Measurements from ENCODE around the gene OPHN1. TPM values are rescaled to one million over a fixed set of nuclear protein-coding genes. Genes with fewer than 3 reads are reported as not detected.

The OPHN1 gene
- total and polyA plus RNA-seq, 4 donors: 0.25 to 9.7 (median 4.9) TPM

GRCh38 chrX:68199062-68199848, 234.0 kb downstream of the OPHN1 start:
- no peaks in the 10 kb centered on the region for H3K27me3 ChIP-seq (ENCODE audit: control insufficient read depth in 1 of 2, insufficient read depth in 2 of 2, low read length in 1 of 2)
- 80 to 94% methylated on average over 4 of the region's 4 CpGs for WGBS, 2 donors
- no peaks in the 10 kb centered on the region for H3K4me1 ChIP-seq (ENCODE audit: control insufficient read depth in 1 of 2, insufficient read depth in 2 of 2, low read length in 2 of 2)
- no peak overlapping the region for H3K27ac ChIP-seq (ENCODE audit: low read depth in 1 of 2, low read length in 2 of 2)
- H3K4me3 ChIP-seq (ENCODE audit: low read length in 2 of 2): no peak overlapping the region
- ATAC-seq (ENCODE audit: low FRiP score) (no peak), DNase-seq (no peak)
- intact Hi-C loops (cut with DNase I): loop anchor here (5.0 kb wide), 1 partner anchor 263 kb away; no protein-coding TSS in a partner anchor
- peaks cover 0 to 2% of the 10 kb centered on the region in 2 donors for H3K36me3 ChIP-seq (ENCODE audit: control insufficient read depth in 1 of 2, insufficient read depth in 2 of 2, low read length in 1 of 2)
- H3K9me3 ChIP-seq (ENCODE audit: control insufficient read depth, low read length): no peaks in the 10 kb centered on the region

GRCh38 chrX:68196939-68197791, 236.1 kb downstream of the OPHN1 start:
- DNase-seq: no peak
- H3K9me3 ChIP-seq (ENCODE audit: control insufficient read depth, low read length): no peaks in the 10 kb centered on the region
- H3K27me3 ChIP-seq (ENCODE audit: control insufficient read depth in 1 of 2, insufficient read depth in 2 of 2, low read length in 1 of 2): no peaks in the 10 kb centered on the region
- WGBS, 2 donors: 57 to 70% methylated on average over 5 of the region's 5 CpGs
- no peak overlapping the region for H3K27ac ChIP-seq (ENCODE audit: low read depth in 1 of 2, low read length in 2 of 2)
- no peak overlapping the region for H3K4me3 ChIP-seq (ENCODE audit: low read length in 2 of 2)
- intact Hi-C loops (cut with DNase I): loop anchor here (5.0 kb wide), 1 partner anchor 265 kb away; no protein-coding TSS in a partner anchor
- no peak for ATAC-seq (ENCODE audit: low FRiP score)
- peaks cover 0 to 2% of the 10 kb centered on the region in 2 donors for H3K36me3 ChIP-seq (ENCODE audit: control insufficient read depth in 1 of 2, insufficient read depth in 2 of 2, low read length in 1 of 2)
- no peaks in the 10 kb centered on the region for H3K4me1 ChIP-seq (ENCODE audit: control insufficient read depth in 1 of 2, insufficient read depth in 2 of 2, low read length in 2 of 2)

- H3K4me1 ChIP-seq (ENCODE audit: control insufficient read depth in 1 of 2, insufficient read depth in 2 of 2, low read length in 2 of 2): no peaks in the 10 kb centered on the region
- H3K9me3 ChIP-seq (ENCODE audit: control insufficient read depth, low read length): no peaks in the 10 kb centered on the region
- no peak overlapping the region for H3K4me3 ChIP-seq (ENCODE audit: low read length in 2 of 2)
- ATAC-seq (ENCODE audit: low FRiP score) (no peak), DNase-seq (no peak)
- no peak overlapping the region for H3K27ac ChIP-seq (ENCODE audit: low read depth in 1 of 2, low read length in 2 of 2)
- H3K27me3 ChIP-seq (ENCODE audit: control insufficient read depth in 1 of 2, insufficient read depth in 2 of 2, low read length in 1 of 2): no peaks in the 10 kb centered on the region
- intact Hi-C loops (cut with DNase I): loop anchor here (5.0 kb wide), 1 partner anchor 267 kb away; no protein-coding TSS in a partner anchor
- H3K36me3 ChIP-seq (ENCODE audit: control insufficient read depth in 1 of 2, insufficient read depth in 2 of 2, low read length in 1 of 2): no peaks in the 10 kb centered on the region
Measured at GRCh38 chrX:68195561-68195960, 237.7 kb downstream of the OPHN1 start.

- DNase-seq: no peak
- Histone ChIP-seq H3K27ac (ENCODE audit: low read depth in 1 of 2, low read length in 2 of 2) (no peak overlapping the region), H3K27me3 (ENCODE audit: control insufficient read depth in 1 of 2, insufficient read depth in 2 of 2, low read length in 1 of 2) (no peaks in the 10 kb centered on the region), H3K4me3 (ENCODE audit: low read length in 2 of 2) (no peak overlapping the region), H3K4me1 (ENCODE audit: control insufficient read depth in 1 of 2, insufficient read depth in 2 of 2, low read length in 2 of 2) (no peaks in the 10 kb centered on the region), H3K9me3 (ENCODE audit: control insufficient read depth, low read length) (no peaks in the 10 kb centered on the region), H3K36me3 (ENCODE audit: control insufficient read depth in 1 of 2, insufficient read depth in 2 of 2, low read length in 1 of 2) (peaks cover 0 to 2% of the 10 kb centered on the region in 2 donors)
- ATAC-seq (ENCODE audit: low FRiP score): no peak
- WGBS, 2 donors: 62 to 88% methylated on average over 2 of the region's 2 CpGs
- intact Hi-C loops (cut with DNase I): no loop called here
Measured at GRCh38 chrX:68193786-68194185, 239.5 kb downstream of the OPHN1 start.

- no peak for ATAC-seq (ENCODE audit: low FRiP score)
- Histone ChIP-seq H3K27me3 (ENCODE audit: control insufficient read depth in 1 of 2, insufficient read depth in 2 of 2, low read length in 1 of 2) (no peaks in the 10 kb centered on the region), H3K9me3 (ENCODE audit: control insufficient read depth, low read length) (no peaks in the 10 kb centered on the region), H3K4me3 (ENCODE audit: low read length in 2 of 2) (no peak overlapping the region), H3K27ac (ENCODE audit: low read depth in 1 of 2, low read length in 2 of 2) (no peak overlapping the region), H3K36me3 (ENCODE audit: control insufficient read depth in 1 of 2, insufficient read depth in 2 of 2, low read length in 1 of 2) (peaks cover 0 to 2% of the 10 kb centered on the region in 2 donors), H3K4me1 (ENCODE audit: control insufficient read depth in 1 of 2, insufficient read depth in 2 of 2, low read length in 2 of 2) (no peaks in the 10 kb centered on the region)
- no peak for DNase-seq
- intact Hi-C loops (cut with DNase I): no loop called here
- 51 to 65% methylated on average over 3 of the region's 3 CpGs for WGBS, 2 donors
Measured at GRCh38 chrX:68193234-68193633, 240.1 kb downstream of the OPHN1 start.

DNA sequence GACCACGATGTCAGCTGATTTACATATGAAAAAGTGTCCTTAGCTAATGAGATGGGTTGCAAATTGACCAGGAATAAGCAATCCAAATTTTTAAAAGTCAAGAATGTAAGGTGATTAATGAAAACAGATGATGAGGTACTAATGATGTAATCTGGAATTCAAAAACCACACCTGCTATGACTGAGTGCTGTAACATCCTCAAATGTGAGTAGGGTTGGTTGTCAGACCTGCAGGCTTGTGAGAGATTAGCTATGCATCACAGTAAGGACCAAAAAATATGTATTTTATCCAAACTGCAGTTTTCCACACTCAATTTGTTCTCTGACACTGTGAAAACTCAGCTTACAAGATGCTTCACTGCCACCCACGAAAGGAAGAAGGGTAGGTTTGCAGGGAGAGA, 242.5 kb downstream of the OPHN1 start:
- intact Hi-C loops (cut with DNase I): no loop called here
- no peak for ATAC-seq (ENCODE audit: low FRiP score)
- 51 to 94% methylated on average over 2 of the region's 2 CpGs for WGBS, 2 donors

DNA sequence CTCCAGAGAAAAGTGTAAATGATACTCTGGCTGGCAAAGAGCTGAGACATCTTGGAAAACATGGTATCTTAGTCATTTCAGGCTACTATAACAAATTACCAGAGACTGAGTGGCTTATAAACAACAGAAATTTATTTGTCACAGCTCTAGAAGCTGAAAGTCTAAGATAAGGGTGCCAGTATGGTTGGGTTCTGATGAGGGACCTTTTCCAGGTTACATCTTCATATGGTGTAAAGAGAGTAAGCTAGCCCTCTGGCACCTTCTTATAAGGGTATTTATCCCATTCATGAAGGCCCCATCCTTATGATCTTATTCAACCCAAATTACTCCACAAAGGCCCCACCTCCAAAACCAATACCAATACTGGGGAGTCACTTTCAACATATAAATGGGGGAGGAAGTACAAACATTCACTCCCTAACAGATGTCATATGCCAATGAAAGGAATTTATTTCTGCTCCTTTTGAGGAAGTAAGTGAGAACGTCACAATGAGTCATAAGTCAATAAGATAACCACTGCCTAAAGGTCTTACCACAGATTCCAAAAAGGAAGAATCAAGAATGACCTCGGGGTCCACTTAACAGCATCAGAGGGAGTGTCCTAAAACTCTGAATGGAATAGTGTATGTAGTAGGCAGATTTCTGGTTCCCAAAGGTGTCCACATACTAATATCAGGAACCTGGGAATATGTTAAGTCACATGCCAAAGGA, 246.6 kb downstream of the OPHN1 start:
- DNase-seq: no peak

More for the DNA sequence above, 242.5 kb downstream of the OPHN1 start:
- Histone ChIP-seq H3K4me3 (ENCODE audit: low read length in 2 of 2) (no peak overlapping the region), H3K9me3 (ENCODE audit: control insufficient read depth, low read length) (no peaks in the 10 kb centered on the region), H3K27ac (ENCODE audit: low read depth in 1 of 2, low read length in 2 of 2) (no peak overlapping the region), H3K36me3 (ENCODE audit: control insufficient read depth in 1 of 2, insufficient read depth in 2 of 2, low read length in 1 of 2) (peaks cover 0 to 2% of the 10 kb centered on the region in 2 donors), H3K27me3 (ENCODE audit: control insufficient read depth in 1 of 2, insufficient read depth in 2 of 2, low read length in 1 of 2) (no peaks in the 10 kb centered on the region), H3K4me1 (ENCODE audit: control insufficient read depth in 1 of 2, insufficient read depth in 2 of 2, low read length in 2 of 2) (no peaks in the 10 kb centered on the region)
- no peak for DNase-seq

GRCh38 chrX:68185161-68185560, 248.1 kb downstream of the OPHN1 start:
- ATAC-seq (ENCODE audit: low FRiP score): no peak
- H3K36me3 ChIP-seq (ENCODE audit: control insufficient read depth in 1 of 2, insufficient read depth in 2 of 2, low read length in 1 of 2): peaks cover 0 to 2% of the 10 kb centered on the region in 2 donors
- intact Hi-C loops (cut with DNase I): no loop called here
- H3K27me3 ChIP-seq (ENCODE audit: control insufficient read depth in 1 of 2, insufficient read depth in 2 of 2, low read length in 1 of 2): no peaks in the 10 kb centered on the region
- H3K4me3 ChIP-seq (ENCODE audit: low read length in 2 of 2): no peak overlapping the region
- DNase-seq: no peak
- no peak overlapping the region for H3K27ac ChIP-seq (ENCODE audit: low read depth in 1 of 2, low read length in 2 of 2)
- 48 to 64% methylated on average over 1 of the region's 1 CpG for WGBS, 2 donors
- no peaks in the 10 kb centered on the region for H3K4me1 ChIP-seq (ENCODE audit: control insufficient read depth in 1 of 2, insufficient read depth in 2 of 2, low read length in 2 of 2)
- H3K9me3 ChIP-seq (ENCODE audit: control insufficient read depth, low read length): no peaks in the 10 kb centered on the region

More for the DNA sequence above, 246.6 kb downstream of the OPHN1 start:
- no peak for ATAC-seq (ENCODE audit: low FRiP score)
- Histone ChIP-seq H3K27me3 (ENCODE audit: control insufficient read depth in 1 of 2, insufficient read depth in 2 of 2, low read length in 1 of 2) (no peaks in the 10 kb centered on the region), H3K9me3 (ENCODE audit: control insufficient read depth, low read length) (no peaks in the 10 kb centered on the region), H3K4me3 (ENCODE audit: low read length in 2 of 2) (no peak overlapping the region), H3K4me1 (ENCODE audit: control insufficient read depth in 1 of 2, insufficient read depth in 2 of 2, low read length in 2 of 2) (no peaks in the 10 kb centered on the region), H3K36me3 (ENCODE audit: control insufficient read depth in 1 of 2, insufficient read depth in 2 of 2, low read length in 1 of 2) (peaks cover 0 to 2% of the 10 kb centered on the region in 2 donors), H3K27ac (ENCODE audit: low read depth in 1 of 2, low read length in 2 of 2) (no peak overlapping the region)
- intact Hi-C loops (cut with DNase I): no loop called here
- WGBS, 2 donors: 39 to 50% methylated on average over 2 of the region's 2 CpGs
